Astrocyte of the spinal cord (primary cell): ENCODE measurements around the gene SLC22A4.

ENCODE experiments used
- DNase-seq: peaks from one replicate; pipeline ENCODE4 v3.0.0; 2011; ENCODE audit warnings: low read depth, low spot score
- H3K4me3 ChIP-seq: 2 replicates; pipeline ENCODE4 v1.5.1; 2011; ENCODE audit warnings: low read depth, mild to moderate bottlenecking, low read length, moderate library complexity
- in situ Hi-C: cut with HindIII; loops from 2 replicates; pipeline ENCODE4 v1.10.0; 2017; ENCODE audit warnings: low sequenced_read_pairs
- TF ChIP-seq, protein P1 (sequence below): IDR thresholded peaks from 2 replicates; pipeline ENCODE4 v1.5.1; 2012; ENCODE audit warnings: low read depth, mild to moderate bottlenecking, low read length, inconsistent platforms

The SLC22A4 gene

DNA sequence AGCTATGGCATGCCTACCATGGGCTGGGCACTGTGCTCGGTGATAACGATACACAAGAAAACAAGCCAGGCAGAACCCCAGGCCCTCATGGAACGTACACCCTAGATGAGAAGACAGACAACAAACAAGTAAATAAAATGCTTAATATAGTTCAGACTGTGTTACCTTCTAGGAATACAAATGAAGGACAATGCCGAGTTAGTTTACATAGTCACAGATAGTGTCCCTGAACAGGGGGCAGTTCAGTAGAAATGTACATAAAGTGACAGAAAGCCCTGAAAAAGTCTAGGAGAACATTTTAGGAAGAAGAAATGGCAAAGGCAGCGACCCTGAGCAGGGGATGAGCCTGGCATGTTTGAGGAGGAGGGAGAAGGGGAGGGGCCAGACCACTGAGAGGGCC is 97.1 kb downstream of the SLC22A4 start:
- in situ Hi-C loops = no loop called here
- TF ChIP-seq, protein P1, sequence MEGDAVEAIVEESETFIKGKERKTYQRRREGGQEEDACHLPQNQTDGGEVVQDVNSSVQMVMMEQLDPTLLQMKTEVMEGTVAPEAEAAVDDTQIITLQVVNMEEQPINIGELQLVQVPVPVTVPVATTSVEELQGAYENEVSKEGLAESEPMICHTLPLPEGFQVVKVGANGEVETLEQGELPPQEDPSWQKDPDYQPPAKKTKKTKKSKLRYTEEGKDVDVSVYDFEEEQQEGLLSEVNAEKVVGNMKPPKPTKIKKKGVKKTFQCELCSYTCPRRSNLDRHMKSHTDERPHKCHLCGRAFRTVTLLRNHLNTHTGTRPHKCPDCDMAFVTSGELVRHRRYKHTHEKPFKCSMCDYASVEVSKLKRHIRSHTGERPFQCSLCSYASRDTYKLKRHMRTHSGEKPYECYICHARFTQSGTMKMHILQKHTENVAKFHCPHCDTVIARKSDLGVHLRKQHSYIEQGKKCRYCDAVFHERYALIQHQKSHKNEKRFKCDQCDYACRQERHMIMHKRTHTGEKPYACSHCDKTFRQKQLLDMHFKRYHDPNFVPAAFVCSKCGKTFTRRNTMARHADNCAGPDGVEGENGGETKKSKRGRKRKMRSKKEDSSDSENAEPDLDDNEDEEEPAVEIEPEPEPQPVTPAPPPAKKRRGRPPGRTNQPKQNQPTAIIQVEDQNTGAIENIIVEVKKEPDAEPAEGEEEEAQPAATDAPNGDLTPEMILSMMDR = no peak
- no peak for DNase-seq
- no peak overlapping the region for H3K4me3 ChIP-seq

DNA sequence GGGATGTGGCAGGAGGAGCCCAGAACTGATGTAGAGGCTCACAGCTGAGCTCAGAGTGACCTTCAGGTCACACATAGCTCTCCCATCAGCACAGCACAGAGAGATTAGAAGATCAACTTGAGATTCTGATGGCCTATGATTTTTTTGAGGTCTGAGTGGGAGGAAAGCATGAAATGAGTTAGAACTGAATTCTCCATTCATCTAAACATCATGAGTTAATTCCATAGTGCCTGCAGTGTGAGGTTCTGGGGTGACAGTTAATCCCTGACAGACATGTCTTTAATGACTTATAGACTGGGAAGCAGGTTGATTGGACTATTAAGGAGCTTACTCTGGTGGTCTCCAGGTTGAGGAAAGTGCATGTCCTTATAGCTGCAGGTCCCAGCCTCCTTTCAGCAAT is 97.7 kb downstream of the SLC22A4 start:
- in situ Hi-C loops = no loop called here
- TF ChIP-seq, protein P1 = no peak
- H3K4me3 ChIP-seq = no peak overlapping the region
- DNase-seq = no peak

DNA sequence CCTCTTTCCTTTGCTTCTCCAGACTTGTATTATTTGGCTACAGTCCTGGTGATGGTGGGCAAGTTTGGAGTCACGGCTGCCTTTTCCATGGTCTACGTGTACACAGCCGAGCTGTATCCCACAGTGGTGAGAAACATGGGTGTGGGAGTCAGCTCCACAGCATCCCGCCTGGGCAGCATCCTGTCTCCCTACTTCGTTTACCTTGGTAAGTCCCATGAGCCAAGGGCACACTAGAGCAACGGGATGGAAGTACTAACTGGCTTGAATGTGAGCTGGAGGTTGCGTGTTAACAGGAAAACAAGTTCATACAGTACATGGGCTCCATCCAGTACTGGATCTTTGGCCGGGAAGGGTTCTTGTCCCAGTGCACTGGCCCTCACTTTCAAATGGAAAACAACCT is 98.2 kb downstream of the SLC22A4 start:
- DNase-seq = no peak
- TF ChIP-seq, protein P1 = no peak
- in situ Hi-C loops = no loop called here
- H3K4me3 ChIP-seq = no peak overlapping the region

DNA sequence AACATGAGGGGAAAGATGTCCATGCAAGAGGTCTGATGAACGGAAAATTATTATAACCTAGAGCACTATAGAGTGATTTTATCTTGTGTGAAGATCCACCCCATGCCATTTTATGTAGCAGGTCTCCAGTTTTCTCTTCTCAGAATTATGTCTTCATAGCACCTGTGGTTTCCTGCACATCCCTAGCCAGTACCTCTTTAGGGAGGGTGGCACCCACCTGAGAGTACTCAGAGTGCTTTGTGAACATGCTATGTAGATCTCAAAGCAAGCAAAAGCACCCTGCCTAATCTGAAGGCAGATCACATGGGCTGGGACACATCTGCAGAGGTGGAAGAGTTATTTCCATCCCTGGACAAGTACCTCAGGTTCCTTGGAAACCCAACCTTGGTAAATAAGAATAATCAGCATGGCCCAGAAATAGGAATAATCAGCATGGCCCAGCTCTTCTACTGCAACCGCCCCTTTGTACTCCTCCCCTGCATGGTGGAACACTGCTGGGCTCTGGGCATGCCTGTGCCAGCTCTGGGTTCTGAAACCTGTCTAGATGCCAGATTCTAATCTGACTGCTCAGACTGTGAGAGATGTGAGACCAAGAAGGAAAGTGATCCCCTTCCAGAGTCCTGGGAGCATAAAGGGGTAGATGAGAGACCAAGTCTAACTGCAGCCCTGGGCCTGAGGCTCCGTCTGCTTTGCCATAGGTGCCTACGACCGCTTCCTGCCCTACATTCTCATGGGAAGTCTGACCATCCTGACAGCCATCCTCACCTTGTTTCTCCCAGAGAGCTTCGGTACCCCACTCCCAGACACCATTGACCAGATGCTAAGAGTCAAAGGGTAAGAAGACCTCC is 99.0 kb downstream of the SLC22A4 start:
- in situ Hi-C loops = no loop called here
- DNase-seq = no peak
- TF ChIP-seq, protein P1 = no peak
- H3K4me3 ChIP-seq = no peak overlapping the region
